Skeletal muscle tissue (tissue), 4 donors: ENCODE measurements around the gene C22orf31. TPM values are rescaled to one million over a fixed set of nuclear protein-coding genes. Genes with fewer than 3 reads are reported as not detected.

Experiments used
- H3K27ac ChIP-seq: one replicate; pipeline ENCODE4 v1.7.0; 2013; ENCODE audit warnings: mild to moderate bottlenecking, low read depth, low read length, inconsistent platforms
- H3K27me3 ChIP-seq, 3 donors: one replicate each; pipeline ENCODE4 v1.7.0; 2013; ENCODE audit warnings: low read length in 3 of 3; ENCODE audit not compliant: control insufficient read depth in 3 of 3, insufficient read depth in 3 of 3
- H3K36me3 ChIP-seq, 3 donors: one replicate each; pipeline ENCODE4 v1.7.0; 2013; ENCODE audit warnings: low read length in 3 of 3; ENCODE audit not compliant: control insufficient read depth in 3 of 3, insufficient read depth in 3 of 3
- H3K4me1 ChIP-seq, 3 donors: one replicate each; pipeline ENCODE4 v1.7.0; 2013; ENCODE audit warnings: low read length in 3 of 3, mild to moderate bottlenecking in 3 of 3; ENCODE audit not compliant: control insufficient read depth in 3 of 3, insufficient read depth in 3 of 3
- H3K4me3 ChIP-seq, 3 donors: one replicate each; pipeline ENCODE4 v1.7.0; 2013; ENCODE audit warnings: low read length in 3 of 3
- H3K9ac ChIP-seq, 3 donors: one replicate each; pipeline ENCODE4 v1.7.0; 2013; ENCODE audit warnings: low read length in 3 of 3, mild to moderate bottlenecking in 3 of 3, moderate library complexity in 2 of 3, low read depth in 1 of 3
- H3K9me3 ChIP-seq, 3 donors: one replicate each; pipeline ENCODE4 v1.7.0; 2013; ENCODE audit warnings: low read length in 3 of 3; ENCODE audit not compliant: control insufficient read depth in 3 of 3
- total RNA-seq: library from RNA; depleted of rRNA; stranded (reverse); fragments of >200 nt; gene quantifications from one replicate; pipeline ENCODE4 v1.2.3, GENCODE V29; 2014
- donor health status: Osteomylitis.

Gene C22orf31
- total RNA-seq, 1 donor from 2014 or later = 1.6 TPM

- H3K9ac ChIP-seq = no peak overlapping the region
- H3K4me3 ChIP-seq = no peak overlapping the region
- peaks cover 22 to 28% (median 23%) of the 10 kb centered on the region in 3 donors for H3K4me1 ChIP-seq
- no peaks in the 10 kb centered on the region for H3K36me3 ChIP-seq
- H3K27me3 ChIP-seq = no peaks in the 10 kb centered on the region
- no peak overlapping the region for H3K27ac ChIP-seq
- H3K9me3 ChIP-seq = no peaks in the 10 kb centered on the region
Observed at GRCh38 chr22:29056472-29056871, 5.2 kb downstream of the C22orf31 start.

DNA sequence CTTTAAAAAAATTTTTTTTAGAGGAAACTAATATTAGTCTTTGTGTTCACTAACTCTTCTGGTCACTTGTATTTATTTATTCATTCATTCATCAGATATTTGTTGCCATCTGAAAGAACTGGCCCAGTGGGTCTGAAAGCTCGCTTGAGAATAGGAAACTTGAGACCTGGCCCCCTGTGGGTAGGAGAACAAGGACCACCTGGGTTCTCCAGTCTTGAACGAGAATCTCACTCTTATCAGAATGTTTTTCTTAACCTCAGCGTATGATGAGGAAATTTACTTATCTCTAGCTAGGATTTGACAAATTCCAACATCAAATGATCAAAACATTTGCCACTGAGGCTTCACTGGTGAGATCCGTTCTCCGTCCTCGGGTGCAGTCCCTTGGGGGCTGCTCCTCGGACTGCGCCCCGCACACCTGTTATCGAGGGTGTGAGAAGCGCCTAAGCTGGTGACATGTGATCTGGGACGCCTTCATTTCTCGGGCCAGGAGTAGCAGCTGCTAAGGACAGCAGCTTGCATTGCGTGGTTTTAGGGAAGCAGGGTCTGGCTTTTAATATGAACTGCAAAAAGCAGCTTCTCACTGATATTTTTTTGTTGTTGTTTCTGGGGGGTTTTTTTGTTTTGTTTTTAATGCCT, 6.3 kb downstream of the C22orf31 start:
- Histone ChIP-seq H3K27ac (peak overlapping the region; percentile 21), H3K4me1 (peaks cover 22 to 28% (median 23%) of the 10 kb centered on the region in 3 donors), H3K4me3 (peak overlapping the region; percentile 19 to 48 (median 22)), H3K9me3 (no peaks in the 10 kb centered on the region), H3K36me3 (peaks cover 0 to 6% (median 0%) of the 10 kb centered on the region in 3 donors), H3K9ac (peak overlapping the region in 1 of 3 donors; percentile 62), H3K27me3 (no peaks in the 10 kb centered on the region)

- no peak overlapping the region for H3K27ac ChIP-seq
- H3K9ac ChIP-seq = no peak overlapping the region
- no peaks in the 10 kb centered on the region for H3K27me3 ChIP-seq
- H3K9me3 ChIP-seq = no peaks in the 10 kb centered on the region
- peaks cover 18 to 24% (median 23%) of the 10 kb centered on the region in 3 donors for H3K4me1 ChIP-seq
- no peak overlapping the region for H3K4me3 ChIP-seq
- peaks cover 0 to 10% (median 8%) of the 10 kb centered on the region in 3 donors for H3K36me3 ChIP-seq
Observed at GRCh38 chr22:29054251-29054767, 7.3 kb downstream of the C22orf31 start.

DNA sequence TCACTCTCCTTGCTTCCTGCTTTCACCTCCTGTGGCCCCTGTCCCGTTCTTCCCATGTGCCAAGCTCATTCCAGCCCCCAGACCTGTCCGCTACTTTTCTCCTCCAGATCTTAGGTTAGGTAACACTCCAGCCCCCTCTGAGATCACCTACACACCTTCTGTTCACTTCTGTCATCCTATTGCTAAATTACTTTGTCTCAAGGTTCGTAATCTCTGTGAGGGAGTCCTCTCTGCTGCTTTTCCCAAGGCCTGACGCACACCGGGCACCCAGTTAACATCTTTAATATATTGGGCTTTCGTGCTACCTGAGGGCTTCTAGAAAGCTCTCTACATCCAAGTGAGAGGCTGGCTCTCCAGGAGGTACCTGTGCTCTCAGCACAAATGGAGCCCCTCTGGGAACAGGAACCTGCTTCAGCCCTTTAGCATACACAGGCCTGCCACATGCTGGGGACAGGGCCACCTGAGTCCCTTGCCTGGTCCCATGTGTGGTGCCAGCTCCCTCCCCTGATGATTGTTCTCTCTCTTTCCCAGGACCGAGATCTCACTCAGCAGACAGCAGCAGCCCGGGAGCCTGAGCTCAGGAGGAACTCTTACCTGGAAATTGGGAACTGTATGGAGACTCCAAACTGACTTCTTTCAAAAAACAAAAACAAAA, 8.5 kb downstream of the C22orf31 start:
- no peak overlapping the region for H3K9ac ChIP-seq
- H3K27ac ChIP-seq = no peak overlapping the region
- H3K36me3 ChIP-seq = peaks cover 5 to 19% (median 17%) of the 10 kb centered on the region in 3 donors
- H3K27me3 ChIP-seq = no peaks in the 10 kb centered on the region
- no peaks in the 10 kb centered on the region for H3K9me3 ChIP-seq
- no peak overlapping the region for H3K4me3 ChIP-seq
- H3K4me1 ChIP-seq = peaks cover 11 to 15% (median 13%) of the 10 kb centered on the region in 3 donors

GRCh38 chr22:29050457-29050856, 11.2 kb downstream of the C22orf31 start:
- H3K36me3 ChIP-seq = peaks cover 23 to 41% (median 33%) of the 10 kb centered on the region in 3 donors
- peaks cover 3 to 7% (median 5%) of the 10 kb centered on the region in 3 donors for H3K4me1 ChIP-seq
- no peaks in the 10 kb centered on the region for H3K27me3 ChIP-seq
- no peak overlapping the region for H3K4me3 ChIP-seq
- H3K27ac ChIP-seq = no peak overlapping the region
- H3K9ac ChIP-seq = no peak overlapping the region
- no peaks in the 10 kb centered on the region for H3K9me3 ChIP-seq

DNA sequence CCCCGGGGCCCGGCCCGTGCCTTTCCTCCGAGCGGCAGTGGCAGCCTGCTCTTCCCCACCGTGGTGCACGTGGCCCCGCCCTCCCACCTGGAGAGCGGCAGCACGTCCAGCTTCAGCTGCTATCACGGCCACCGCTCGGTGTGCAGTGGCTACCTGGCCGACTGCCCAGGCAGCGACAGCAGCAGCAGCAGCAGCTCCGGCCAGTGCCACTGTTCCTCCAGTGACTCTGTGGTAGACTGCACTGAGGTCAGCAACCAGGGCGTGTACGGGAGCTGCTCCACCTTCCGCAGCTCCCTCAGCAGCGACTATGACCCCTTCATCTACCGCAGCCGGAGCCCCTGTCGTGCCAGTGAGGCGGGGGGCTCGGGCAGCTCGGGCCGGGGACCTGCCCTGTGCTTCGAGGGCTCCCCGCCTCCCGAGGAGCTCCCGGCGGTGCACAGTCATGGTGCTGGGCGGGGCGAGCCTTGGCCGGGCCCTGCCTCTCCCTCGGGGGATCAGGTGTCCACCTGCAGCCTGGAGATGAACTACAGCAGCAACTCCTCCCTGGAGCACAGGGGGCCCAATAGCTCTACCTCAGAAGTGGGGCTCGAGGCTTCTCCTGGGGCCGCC, 11.9 kb downstream of the C22orf31 start:
- H3K9ac ChIP-seq = no peak overlapping the region
- no peaks in the 10 kb centered on the region for H3K27me3 ChIP-seq
- H3K36me3 ChIP-seq = peaks cover 26 to 41% (median 34%) of the 10 kb centered on the region in 3 donors
- no peak overlapping the region for H3K27ac ChIP-seq
- no peak overlapping the region for H3K4me3 ChIP-seq
- peaks cover 0 to 3% (median under 1%) of the 10 kb centered on the region in 3 donors for H3K4me1 ChIP-seq
- H3K9me3 ChIP-seq = no peaks in the 10 kb centered on the region

DNA sequence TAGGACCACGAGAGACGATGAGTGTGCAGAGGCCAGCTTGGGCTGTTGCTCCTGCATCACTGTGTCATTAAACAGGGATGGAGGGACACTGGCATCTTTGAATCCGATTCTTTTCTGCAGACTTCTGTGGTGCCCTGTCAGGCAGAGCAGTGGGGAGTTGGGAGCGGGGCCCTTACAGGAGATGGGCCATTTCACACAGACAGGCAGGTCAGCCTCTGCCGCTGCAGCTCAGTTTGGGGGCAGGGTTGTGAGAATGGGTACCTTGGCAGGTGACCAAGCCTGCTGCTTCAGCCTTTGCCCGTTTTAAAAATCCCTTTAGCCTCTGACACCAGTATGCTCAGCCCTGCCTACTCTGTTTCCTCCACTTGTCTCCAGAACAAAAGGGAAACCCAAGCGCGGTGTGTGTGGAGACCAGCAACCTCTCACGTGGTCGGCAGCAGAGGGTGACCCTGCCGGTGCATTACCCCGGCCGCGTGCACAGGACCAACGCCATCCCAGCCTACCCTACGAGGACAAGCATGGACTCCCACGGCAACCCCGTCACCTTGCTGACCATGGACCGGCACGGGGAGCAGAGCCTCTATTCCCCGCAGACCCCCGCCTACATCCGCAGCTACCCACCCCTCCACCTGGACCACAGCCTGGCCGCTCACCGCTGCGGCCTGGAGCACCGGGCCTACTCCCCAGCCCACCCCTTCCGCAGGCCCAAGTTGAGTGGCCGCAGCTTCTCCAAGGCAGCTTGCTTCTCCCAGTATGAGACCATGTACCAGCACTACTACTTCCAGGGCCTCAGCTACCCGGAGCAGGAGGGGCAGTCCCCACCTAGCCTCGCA, 12.6 kb downstream of the C22orf31 start:
- peaks cover 29 to 41% (median 40%) of the 10 kb centered on the region in 3 donors for H3K36me3 ChIP-seq
- H3K9ac ChIP-seq = no peak overlapping the region
- no peaks in the 10 kb centered on the region for H3K27me3 ChIP-seq
- no peaks in the 10 kb centered on the region for H3K9me3 ChIP-seq
- no peak overlapping the region for H3K27ac ChIP-seq
- H3K4me1 ChIP-seq = peaks cover 0 to 6% (median 0%) of the 10 kb centered on the region in 3 donors
- no peak overlapping the region for H3K4me3 ChIP-seq

DNA sequence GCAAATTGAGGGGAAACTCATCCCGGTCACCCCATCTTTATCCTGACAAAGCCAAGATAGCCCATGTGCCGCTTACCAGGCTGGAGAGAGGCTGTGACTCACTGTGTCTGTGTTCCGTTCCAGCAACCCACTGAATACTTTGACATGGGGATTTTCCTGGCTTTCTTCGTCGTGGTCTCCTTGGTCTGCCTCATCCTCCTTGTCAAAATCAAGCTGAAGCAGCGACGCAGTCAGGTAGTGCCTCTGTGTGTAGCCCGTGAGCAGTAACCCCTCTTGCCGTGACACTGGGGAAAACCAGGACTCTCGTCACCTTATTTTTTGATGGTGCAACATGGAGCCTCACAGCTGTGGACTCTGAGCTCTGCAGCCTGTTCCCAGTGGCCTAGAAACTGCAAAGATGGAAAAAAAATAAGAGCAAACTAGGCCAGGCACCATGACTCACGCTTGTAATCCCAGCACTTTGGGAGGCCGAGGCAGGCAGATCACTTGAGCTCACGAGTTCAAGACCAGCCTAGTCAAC, 16.9 kb downstream of the C22orf31 start:
- H3K36me3 ChIP-seq = peaks cover 29 to 37% (median 34%) of the 10 kb centered on the region in 3 donors
- H3K9me3 ChIP-seq = no peaks in the 10 kb centered on the region
- H3K27me3 ChIP-seq = no peaks in the 10 kb centered on the region
- no peak overlapping the region for H3K4me3 ChIP-seq
- peaks cover 4 to 14% (median 11%) of the 10 kb centered on the region in 3 donors for H3K4me1 ChIP-seq
- no peak overlapping the region for H3K9ac ChIP-seq
- H3K27ac ChIP-seq = peak overlapping the region; percentile 66

DNA sequence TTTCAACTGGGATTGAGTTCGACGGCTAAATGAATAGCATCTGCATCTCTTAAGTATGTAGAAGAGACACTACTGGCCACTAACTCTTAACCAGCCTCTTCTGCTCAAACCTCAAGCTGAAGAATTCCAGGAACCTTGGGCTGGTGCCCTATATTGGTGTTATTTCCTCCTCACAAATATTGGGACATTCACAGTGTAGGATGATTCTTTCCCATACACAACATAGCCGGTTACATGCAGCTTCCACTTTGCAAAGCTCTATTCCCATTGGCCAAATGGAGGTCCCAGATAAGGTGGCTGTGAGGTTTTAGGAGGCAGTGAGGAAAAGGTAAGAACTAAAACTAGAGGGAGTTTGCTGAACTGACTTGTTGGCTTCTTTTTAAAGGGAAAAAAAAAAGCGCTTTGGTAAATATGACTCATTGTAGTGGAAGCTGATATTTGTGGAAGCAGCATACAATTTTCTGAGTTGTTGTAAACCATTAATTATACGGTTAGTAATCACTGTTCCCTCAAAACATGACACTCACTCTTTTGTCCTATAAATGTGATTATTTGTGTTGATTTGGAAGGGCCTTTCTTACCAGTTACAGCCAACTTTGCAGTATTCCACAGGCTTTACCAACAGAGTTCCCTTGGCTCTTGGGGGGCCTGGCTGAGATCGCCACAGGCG, 17.6 kb downstream of the C22orf31 start:
- Histone ChIP-seq H3K4me1 (peaks cover 4 to 14% (median 11%) of the 10 kb centered on the region in 3 donors), H3K9me3 (no peaks in the 10 kb centered on the region), H3K9ac (peak overlapping the region in 1 of 3 donors; percentile 37), H3K36me3 (peaks cover 27 to 31% (median 29%) of the 10 kb centered on the region in 3 donors), H3K27ac (peak overlapping the region; percentile 66), H3K4me3 (no peak overlapping the region), H3K27me3 (no peaks in the 10 kb centered on the region)
